Measurements from ENCODE around the gene REXO1. TPM values are rescaled to one million over a fixed set of nuclear protein-coding genes. Genes with fewer than 3 reads are reported as not detected.

The REXO1 gene
- total RNA-seq, 1 experiment from 2014 or later = 52.2 TPM

GRCh38 chr19:1822210-1822609 lies 26.1 kb downstream of the REXO1 start:
- TF ChIP-seq POLR2AphosphoS5 (IDR thresholded peaks at IDR 0.05; ENCODE audit: low read depth, low read length) = no peak
- no peak for TF ChIP-seq POLR2A (IDR thresholded peaks at IDR 0.05; ENCODE audit: borderline replicate concordance, extremely low read depth, insufficient read depth, insufficient read length)
- no peak for TF ChIP-seq ZBTB33 (IDR thresholded peaks at IDR 0.05; ENCODE audit: extremely low read depth, insufficient replicate concordance, low read length)
- TF ChIP-seq EGR1 (IDR thresholded peaks at IDR 0.05; ENCODE audit: low read depth) = no peak
- TF ChIP-seq YY1 (IDR thresholded peaks at IDR 0.05; ENCODE audit: extremely low read depth, insufficient replicate concordance, low read depth, low read length) = no peak
- TF ChIP-seq ATF3 (IDR thresholded peaks at IDR 0.05) = no peak
- no peak for TF ChIP-seq ELF1 (IDR thresholded peaks at IDR 0.05; ENCODE audit: borderline replicate concordance, low read depth)

More at GRCh38 chr19:1822210-1822609, 26.1 kb downstream of the REXO1 start:
- POLR2A ChIA-PET = no interaction called here
- DNase-seq (ENCODE audit: low read depth, low spot score) (no peak), ATAC-seq (no peak)
- Histone ChIP-seq H4K20me1 (ENCODE audit: insufficient read depth) (no peaks in the 10 kb centered on the region), H3K4me1 (ENCODE audit: control insufficient read depth in 1 of 2, insufficient read depth in 2 of 2, low read length in 2 of 2) (peaks cover 4 to 7% of the 10 kb centered on the region in 2 experiments; a peak in 3 of 4 replicates), H3K4me3 (replicated peaks in 1 of 2; ENCODE audit: low read depth in 1 of 2, low read length in 2 of 2) (no peak overlapping the region), H3K9ac (ENCODE audit: low read length) (no peak overlapping the region), H2AFZ (ENCODE audit: low read depth, low read length, poor library complexity, severe bottlenecking) (no peak overlapping the region), H3K4me2 (ENCODE audit: low read length) (no peak overlapping the region), H3K27ac (ENCODE audit: low read depth, low read length) (no peak overlapping the region), H3K36me3 (ENCODE audit: control insufficient read depth in 1 of 2, insufficient read depth in 2 of 2, low read length in 2 of 2) (peaks cover 16 to 25% of the 10 kb centered on the region in 2 experiments), H3K27me3 (ENCODE audit: insufficient read depth, low read length) (no peaks in the 10 kb centered on the region), H3K79me2 (ENCODE audit: insufficient read depth, low read length) (peaks cover 7% of the 10 kb centered on the region; the same call in 1 of the 2 replicates), H3K9me2 (ENCODE audit: insufficient read depth) (no peaks in the 10 kb centered on the region), H3K9me3 (ENCODE audit: control insufficient read depth in 1 of 2, insufficient read depth in 1 of 2, low read depth in 1 of 2, low read length in 2 of 2) (no peaks in the 10 kb centered on the region)
- CTCF ChIA-PET = no interaction called here
- intact Hi-C loops (cut with micrococcal nuclease) = no loop called here
- RAD21 ChIA-PET (ENCODE audit: low non-redundant PET in 1 of 2, low total read pairs in 2 of 2, uncharacterized antibody in 2 of 2, unreplicated experiment in 2 of 2) = no interaction called here
- BruUV-seq (replicated peaks) = no TSS peak
